Ishikawa (cell line): ENCODE results near the gene GRIN2D.
A peak's percentile ranks its signal among the peaks of the same experiment; 100 is the strongest.

Source experiments
- CEBPB ChIP-seq: IDR thresholded peaks from 2 replicates; pipeline ENCODE4 v1.6.1; 2012
- CREB1 ChIP-seq: IDR thresholded peaks from 2 replicates; pipeline ENCODE4 v1.6.1; 2012; ENCODE audit warnings: low read depth
- EGR1 ChIP-seq: IDR thresholded peaks from 2 replicates; pipeline ENCODE4 v1.6.1; 2012
- EP300 ChIP-seq: IDR thresholded peaks from 2 replicates; pipeline ENCODE4 v1.6.1; 2012; ENCODE audit warnings: borderline replicate concordance
- FOXM1 ChIP-seq: IDR thresholded peaks from 2 replicates; pipeline ENCODE4 v1.6.1; 2012; ENCODE audit warnings: low read depth, borderline replicate concordance
- NFIC ChIP-seq: IDR thresholded peaks from 2 replicates; pipeline ENCODE4 v1.6.1; 2012
- RAD21 ChIP-seq: IDR thresholded peaks from 2 replicates; pipeline ENCODE4 v1.6.1; 2012; ENCODE audit warnings: low read depth
- REST ChIP-seq: IDR thresholded peaks from 2 replicates; pipeline ENCODE4 v1.6.1; 2012; ENCODE audit warnings: low read depth, mild to moderate bottlenecking
- TAF1 ChIP-seq: IDR thresholded peaks from 2 replicates; pipeline ENCODE4 v1.6.1; 2012; ENCODE audit warnings: low read depth, mild to moderate bottlenecking
- TCF12 ChIP-seq: IDR thresholded peaks from 2 replicates; pipeline ENCODE4 v1.6.1; 2012; ENCODE audit warnings: low read depth
- TEAD4 ChIP-seq: IDR thresholded peaks from 2 replicates; pipeline ENCODE4 v1.6.1; 2012
- YY1 ChIP-seq: IDR thresholded peaks from 2 replicates; pipeline ENCODE4 v1.6.1; 2012; ENCODE audit warnings: low read depth
- ZBTB7A ChIP-seq: IDR thresholded peaks from 2 replicates; pipeline ENCODE4 v1.6.1; 2012; ENCODE audit warnings: low read depth
- TF ChIP-seq, protein P1 (sequence below): IDR thresholded peaks from 2 replicates; pipeline ENCODE4 v1.6.1; 2012
- TF ChIP-seq, protein P2 (sequence below): IDR thresholded peaks from 2 replicates; pipeline ENCODE4 v1.6.1; 2012

Gene GRIN2D

GRCh38 chr19:48390188-48391099, 3.0 kb upstream of the GRIN2D start:
- TF ChIP-seq REST = no peak
- TF ChIP-seq, protein P1, sequence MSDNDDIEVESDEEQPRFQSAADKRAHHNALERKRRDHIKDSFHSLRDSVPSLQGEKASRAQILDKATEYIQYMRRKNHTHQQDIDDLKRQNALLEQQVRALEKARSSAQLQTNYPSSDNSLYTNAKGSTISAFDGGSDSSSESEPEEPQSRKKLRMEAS = peak; percentile 17; the same call in 1 of the 2 replicates
- no peak for TF ChIP-seq TEAD4
- TF ChIP-seq, protein P2, sequence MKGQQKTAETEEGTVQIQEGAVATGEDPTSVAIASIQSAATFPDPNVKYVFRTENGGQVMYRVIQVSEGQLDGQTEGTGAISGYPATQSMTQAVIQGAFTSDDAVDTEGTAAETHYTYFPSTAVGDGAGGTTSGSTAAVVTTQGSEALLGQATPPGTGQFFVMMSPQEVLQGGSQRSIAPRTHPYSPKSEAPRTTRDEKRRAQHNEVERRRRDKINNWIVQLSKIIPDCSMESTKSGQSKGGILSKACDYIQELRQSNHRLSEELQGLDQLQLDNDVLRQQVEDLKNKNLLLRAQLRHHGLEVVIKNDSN = no peak
- peak; percentile 40; the same call in 1 of the 2 replicates for TF ChIP-seq YY1
- no peak for TF ChIP-seq CEBPB
- no peak for TF ChIP-seq NFIC
- TF ChIP-seq TAF1 = 0 out of 2 replicates have a peak, but pooled peaks have one; percentile 14
- no peak; the same call in 1 of the 2 replicates for TF ChIP-seq ZBTB7A
- TF ChIP-seq RAD21 = peak; percentile 24; the same call in 1 of the 2 replicates
- no peak for TF ChIP-seq EP300

- TF ChIP-seq CEBPB (no peak), TCF12 (0 out of 2 replicates have a peak, but pooled peaks have one; percentile 24), ZBTB7A (0 out of 2 replicates have a peak, but pooled peaks have one; percentile 83), RAD21 (peak; percentile 22; the same call in 1 of the 2 replicates), EGR1 (no peak), FOXM1 (no peak), NFIC (no peak), CREB1 (no peak), EP300 (no peak), REST (no peak), YY1 (peak; percentile 10; the same call in 1 of the 2 replicates), TAF1 (peak; percentile 63), TEAD4 (no peak)
- TF ChIP-seq, protein P1 = no peak
- TF ChIP-seq, protein P2 = no peak
These were observed 2.1 kb upstream of the GRIN2D start, which contains the start of gene KDELR1 for GRCh38 chr19:48391100-48392005. TSS of gene KDELR1 (minus strand) at chr19:48391551. CDS start at chr19:48391358, 193 bp downstream.

- TF ChIP-seq EP300 = no peak
- TF ChIP-seq TCF12 = no peak
- TF ChIP-seq TEAD4 = no peak
- TF ChIP-seq FOXM1 = no peak
- no peak for TF ChIP-seq ZBTB7A
- no peak for TF ChIP-seq CEBPB
- no peak for TF ChIP-seq EGR1
- TF ChIP-seq, protein P2 = no peak
- TF ChIP-seq TAF1 = no peak
- no peak for TF ChIP-seq REST
- TF ChIP-seq, protein P1 = no peak
- no peak for TF ChIP-seq RAD21
These were observed 459 bp upstream of the GRIN2D start for GRCh38 chr19:48392860-48393558.
